ENCODE measurements around the gene AUH. TPM values are rescaled to one million over a fixed set of nuclear protein-coding genes. Genes with fewer than 3 reads are reported as not detected.

The AUH gene
- total RNA-seq (2021; ENCODE audit: unreplicated experiment) = 29.0 TPM
- 10.8 and 13.3 TPM in 2 replicates for polyA plus RNA-seq (2012)
- Bru-seq, nascent RNA = percentile 84 among the genes with signal in this experiment
- percentile 75 among the genes with signal in this experiment for BruChase-seq, experiment 1, labeled RNA remaining after a 6-hour chase
- BruChase-seq, experiment 2, labeled RNA remaining after a 2-hour chase = percentile 76 among the genes with signal in this experiment
- long read RNA-seq, transcript AUH-202 (10 exons, 1,577 nt) = major isoform, 24 of 45 reads
- long read RNA-seq, partial matches to known transcripts = 4 of 45 reads
- long read RNA-seq, other reads (novel, unspliced or antisense) = 17 of 45 reads

- Histone ChIP-seq H4K20me1 (ENCODE audit: insufficient read depth) (no peaks in the 10 kb centered on the region), H3K9me2 (ENCODE audit: insufficient read depth) (no peaks in the 10 kb centered on the region), H3K9me3 (ENCODE audit: control insufficient read depth in 1 of 2, insufficient read depth in 1 of 2, low read depth in 1 of 2, low read length in 2 of 2) (peaks cover 6 to 8% of the 10 kb centered on the region in 2 experiments; a peak in 3 of 4 replicates), H3K27ac (ENCODE audit: low read depth, low read length) (peak within 1 kb of the TSS; percentile 84), H3K4me1 (ENCODE audit: control insufficient read depth in 1 of 2, insufficient read depth in 2 of 2, low read length in 2 of 2) (peaks cover 4 to 16% of the 10 kb centered on the region in 2 experiments; a peak in 3 of 4 replicates), H3K79me2 (ENCODE audit: insufficient read depth, low read length) (peaks cover 49% of the 10 kb centered on the region), H3K9ac (ENCODE audit: low read length) (peak within 1 kb of the TSS; percentile 82), H3K36me3 (ENCODE audit: control insufficient read depth in 1 of 2, insufficient read depth in 2 of 2, low read length in 2 of 2) (no peaks in the 10 kb centered on the region), H2AFZ (ENCODE audit: low read depth, low read length, poor library complexity, severe bottlenecking) (peak within 1 kb of the TSS; percentile 81), H3K27me3 (ENCODE audit: insufficient read depth, low read length) (no peaks in the 10 kb centered on the region), H3K4me2 (ENCODE audit: low read length) (peak within 1 kb of the TSS; percentile 71), H3K4me3 (replicated peaks in 1 of 2; ENCODE audit: low read depth in 1 of 2, low read length in 2 of 2) (peak within 1 kb of the TSS; percentile 65 to 73)
- RAD21 ChIA-PET (ENCODE audit: low non-redundant PET in 1 of 2, low total read pairs in 2 of 2, uncharacterized antibody in 2 of 2, unreplicated experiment in 2 of 2) = interaction anchor here in 1 of 2 experiments (0.6 kb wide), 1 partner anchor 60 kb away, joined by 3 read pairs; no protein-coding TSS in a partner anchor
- intact Hi-C loops (cut with micrococcal nuclease) = loop anchor here (10.0 kb wide), 1 partner anchor 167 kb away; no protein-coding TSS in a partner anchor
- DNase-seq (ENCODE audit: low read depth, low spot score) (peak; percentile 40), ATAC-seq (peak; percentile 98)
- TF ChIP-seq YY1 (IDR thresholded peaks at IDR 0.05; ENCODE audit: extremely low read depth, insufficient replicate concordance, low read depth, low read length) (peak; percentile 94), ZFX (IDR thresholded peaks at IDR 0.05) (peak; percentile 60), POLR2A (IDR thresholded peaks at IDR 0.05; ENCODE audit: borderline replicate concordance, extremely low read depth, insufficient read depth, insufficient read length) (no peak), EGR1 (IDR thresholded peaks at IDR 0.05; ENCODE audit: low read depth) (peak; percentile 87), POLR2AphosphoS5 (IDR thresholded peaks at IDR 0.05; ENCODE audit: low read depth, low read length) (peak; percentile 82)
- CTCF ChIA-PET = no interaction called here
- POLR2A ChIA-PET = interaction anchor here (1.3 kb wide), 1 partner anchor 169 kb away, joined by 3 read pairs; no protein-coding TSS in a partner anchor
- BruUV-seq (replicated peaks) = no TSS peak
These were observed at the start of gene AUH for GRCh38 chr9:91361291-91362050. TSS of gene AUH (minus strand) at chr9:91361918. CDS start at chr9:91361889, 29 bp downstream.

- no TSS peak for BruUV-seq (replicated peaks)
- Histone ChIP-seq H3K4me1 (ENCODE audit: control insufficient read depth in 1 of 2, insufficient read depth in 2 of 2, low read length in 2 of 2) (peaks cover 0 to 6% of the 10 kb centered on the region in 2 experiments; a peak in 3 of 4 replicates), H3K4me3 (replicated peaks in 1 of 2; ENCODE audit: low read depth in 1 of 2, low read length in 2 of 2) (no peak overlapping the region), H3K27me3 (ENCODE audit: insufficient read depth, low read length) (no peaks in the 10 kb centered on the region), H3K9me3 (ENCODE audit: control insufficient read depth in 1 of 2, insufficient read depth in 1 of 2, low read depth in 1 of 2, low read length in 2 of 2) (no peaks in the 10 kb centered on the region), H3K9ac (ENCODE audit: low read length) (no peak overlapping the region), H3K4me2 (ENCODE audit: low read length) (no peak overlapping the region), H3K27ac (ENCODE audit: low read depth, low read length) (no peak overlapping the region), H3K79me2 (ENCODE audit: insufficient read depth, low read length) (peaks cover 56% of the 10 kb centered on the region), H3K36me3 (ENCODE audit: control insufficient read depth in 1 of 2, insufficient read depth in 2 of 2, low read length in 2 of 2) (peaks cover 10 to 19% of the 10 kb centered on the region in 2 experiments; a peak in 3 of 4 replicates), H2AFZ (ENCODE audit: low read depth, low read length, poor library complexity, severe bottlenecking) (no peak overlapping the region), H4K20me1 (ENCODE audit: insufficient read depth) (no peaks in the 10 kb centered on the region), H3K9me2 (ENCODE audit: insufficient read depth) (no peaks in the 10 kb centered on the region)
- intact Hi-C loops (cut with micrococcal nuclease) = no loop called here
- POLR2A ChIA-PET = no interaction called here
- peak; percentile 63 for ATAC-seq
- RAD21 ChIA-PET (ENCODE audit: low non-redundant PET in 1 of 2, low total read pairs in 2 of 2, uncharacterized antibody in 2 of 2, unreplicated experiment in 2 of 2) = no interaction called here
- CTCF ChIA-PET = interaction anchor here (1.2 kb wide), 1 partner anchor 497 kb away, joined by 3 read pairs; no protein-coding TSS in a partner anchor
- no peak for DNase-seq (ENCODE audit: low read depth, low spot score)
- no peak for TF ChIP-seq SP1 (IDR thresholded peaks at IDR 0.05; ENCODE audit: low read depth)
- no peak for TF ChIP-seq JUND (IDR thresholded peaks at IDR 0.05)
- no peak for TF ChIP-seq FOSL1 (IDR thresholded peaks at IDR 0.05; ENCODE audit: low read depth)
- no peak for TF ChIP-seq MAX (IDR thresholded peaks at IDR 0.05)
- TF ChIP-seq POLR2A (IDR thresholded peaks at IDR 0.05; ENCODE audit: borderline replicate concordance, extremely low read depth, insufficient read depth, insufficient read length) = no peak
- TF ChIP-seq SIN3A (IDR thresholded peaks at IDR 0.05; ENCODE audit: low read depth) = no peak
- no peak for TF ChIP-seq CEBPB (IDR thresholded peaks at IDR 0.05; ENCODE audit: low read depth)
- no peak for TF ChIP-seq ZBTB33 (IDR thresholded peaks at IDR 0.05; ENCODE audit: extremely low read depth, insufficient replicate concordance, low read length)
These were observed 49.5 kb upstream of the AUH start for GRCh38 chr9:91411096-91411771.

Data from HCT116 (cell line).